ENCODE data around the gene HLA-F.

The HLA-F gene

GRCh38 chr6:29744621-29745020, 21.4 kb downstream of the HLA-F start:
- no peak for DNase-seq

GRCh38 chr6:29745386-29745785, 22.2 kb downstream of the HLA-F start:
- DNase-seq, result no peak

GRCh38 chr6:29745855-29746449, 22.7 kb downstream of the HLA-F start:
- DNase-seq, result no peak

- DNase-seq, result no peak
These were observed 23.8 kb downstream of the HLA-F start for GRCh38 chr6:29746846-29747687.

- no peak for DNase-seq
These were observed 24.5 kb downstream of the HLA-F start for GRCh38 chr6:29747688-29748250.

GRCh38 chr6:29748391-29749307, 25.4 kb downstream of the HLA-F start:
- peak; percentile 77 for DNase-seq

- no peak for DNase-seq
These were observed 26.1 kb downstream of the HLA-F start for GRCh38 chr6:29749308-29749662.

GRCh38 chr6:29749668-29750067, 26.4 kb downstream of the HLA-F start:
- DNase-seq, result no peak

GRCh38 chr6:29750709-29751108, 27.5 kb downstream of the HLA-F start:
- no peak for DNase-seq

- DNase-seq, result no peak
These were observed 28.2 kb downstream of the HLA-F start for GRCh38 chr6:29751480-29751879.

- peak; percentile 72 for DNase-seq
These were observed 29.4 kb downstream of the HLA-F start for GRCh38 chr6:29752451-29753308.

GRCh38 chr6:29753309-29753644, 30.0 kb downstream of the HLA-F start:
- DNase-seq, result no peak

GRCh38 chr6:29755295-29755871, 32.1 kb downstream of the HLA-F start:
- no peak for DNase-seq

- DNase-seq, result no peak
These were observed 34.0 kb downstream of the HLA-F start for GRCh38 chr6:29757282-29757681.

GRCh38 chr6:29757701-29758293, 34.6 kb downstream of the HLA-F start:
- DNase-seq, result no peak

- no peak for DNase-seq
These were observed 35.5 kb downstream of the HLA-F start for GRCh38 chr6:29758761-29759160.

- no peak for DNase-seq
These were observed 36.2 kb downstream of the HLA-F start for GRCh38 chr6:29759457-29759856.

- DNase-seq, result no peak
These were observed 37.1 kb downstream of the HLA-F start for GRCh38 chr6:29760328-29760727.

- DNase-seq, result no peak
These were observed 38.8 kb downstream of the HLA-F start for GRCh38 chr6:29762051-29762450.

- DNase-seq, result no peak
These were observed 39.6 kb downstream of the HLA-F start for GRCh38 chr6:29762781-29763214.

GRCh38 chr6:29763491-29764289, 40.5 kb downstream of the HLA-F start:
- no peak for DNase-seq

All from NCI-H2227 treated with DMSO at 0.1 percent for 48 hours (cell line).